GM21423 (cell line): ENCODE results near the gene MYLIP.
A peak's percentile ranks its signal among the peaks of the same experiment; 100 is the strongest.

Experiments
- ATAC-seq: cut with Tn5 transposase; IDR thresholded peaks from one replicate; pipeline ENCODE4 v1.9.1; 2021; ENCODE audit warnings: mild to moderate bottlenecking, moderate library complexity; ENCODE audit not compliant: unreplicated experiment

MYLIP gene

GRCh38 chr6:16106991-16107787 is 21.7 kb upstream of the MYLIP start:
- ATAC-seq, result no peak

GRCh38 chr6:16108419-16108818 is 20.5 kb upstream of the MYLIP start:
- no peak for ATAC-seq

GRCh38 chr6:16108921-16109658 is 19.8 kb upstream of the MYLIP start:
- ATAC-seq, result no peak

- no peak for ATAC-seq
Observed at GRCh38 chr6:16109659-16110305, 19.1 kb upstream of the MYLIP start.

GRCh38 chr6:16118825-16119224 is 10.1 kb upstream of the MYLIP start:
- ATAC-seq, result no peak

- ATAC-seq, result no peak
Observed at GRCh38 chr6:16121339-16121738, 7.5 kb upstream of the MYLIP start.

GRCh38 chr6:16122197-16122596 is 6.7 kb upstream of the MYLIP start:
- no peak for ATAC-seq

GRCh38 chr6:16124198-16125180 is 4.4 kb upstream of the MYLIP start:
- no peak for ATAC-seq

GRCh38 chr6:16126056-16126455 is 2.8 kb upstream of the MYLIP start:
- no peak for ATAC-seq

GRCh38 chr6:16126861-16127260 is 2.0 kb upstream of the MYLIP start:
- ATAC-seq, result no peak

- ATAC-seq, result no peak
Observed at GRCh38 chr6:16127471-16127870, 1.4 kb upstream of the MYLIP start.

GRCh38 chr6:16129623-16130401 is 926 bp downstream of the MYLIP start:
- ATAC-seq, result no peak

GRCh38 chr6:16130437-16130891 is 1.6 kb downstream of the MYLIP start:
- ATAC-seq, result no peak

GRCh38 chr6:16130932-16131387 is 2.1 kb downstream of the MYLIP start:
- ATAC-seq, result peak; percentile 63

- no peak for ATAC-seq
Observed at GRCh38 chr6:16132909-16133308, 4.0 kb downstream of the MYLIP start.

- no peak for ATAC-seq
Observed at GRCh38 chr6:16134430-16134829, 5.5 kb downstream of the MYLIP start.

GRCh38 chr6:16135066-16135465 is 6.2 kb downstream of the MYLIP start:
- no peak for ATAC-seq

GRCh38 chr6:16136091-16136490 is 7.2 kb downstream of the MYLIP start:
- ATAC-seq, result no peak

- ATAC-seq, result no peak
Observed at GRCh38 chr6:16136621-16137450, 8.0 kb downstream of the MYLIP start.
